Measurements from ENCODE around the gene EFNA5.

DNA sequence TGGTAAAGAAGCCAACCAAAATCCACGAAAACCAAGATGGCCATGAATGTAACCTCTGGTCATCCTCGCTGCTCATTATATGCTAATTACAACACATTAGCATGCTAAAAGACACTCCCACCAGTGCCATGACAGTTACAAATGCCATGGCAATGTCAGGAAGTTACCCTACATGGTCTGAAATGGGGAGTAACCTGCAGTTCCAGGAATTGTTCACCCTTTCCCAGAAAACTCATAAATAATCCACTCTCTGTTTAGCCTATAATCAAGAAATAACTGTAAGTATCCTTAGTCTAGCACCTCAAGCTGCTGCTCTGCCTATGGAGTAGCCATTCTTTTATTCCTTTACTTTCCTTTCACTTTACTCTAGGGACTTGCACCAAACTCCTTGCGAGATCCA is 160.6 kb downstream of the EFNA5 start:
- TF ChIP-seq, protein P1, sequence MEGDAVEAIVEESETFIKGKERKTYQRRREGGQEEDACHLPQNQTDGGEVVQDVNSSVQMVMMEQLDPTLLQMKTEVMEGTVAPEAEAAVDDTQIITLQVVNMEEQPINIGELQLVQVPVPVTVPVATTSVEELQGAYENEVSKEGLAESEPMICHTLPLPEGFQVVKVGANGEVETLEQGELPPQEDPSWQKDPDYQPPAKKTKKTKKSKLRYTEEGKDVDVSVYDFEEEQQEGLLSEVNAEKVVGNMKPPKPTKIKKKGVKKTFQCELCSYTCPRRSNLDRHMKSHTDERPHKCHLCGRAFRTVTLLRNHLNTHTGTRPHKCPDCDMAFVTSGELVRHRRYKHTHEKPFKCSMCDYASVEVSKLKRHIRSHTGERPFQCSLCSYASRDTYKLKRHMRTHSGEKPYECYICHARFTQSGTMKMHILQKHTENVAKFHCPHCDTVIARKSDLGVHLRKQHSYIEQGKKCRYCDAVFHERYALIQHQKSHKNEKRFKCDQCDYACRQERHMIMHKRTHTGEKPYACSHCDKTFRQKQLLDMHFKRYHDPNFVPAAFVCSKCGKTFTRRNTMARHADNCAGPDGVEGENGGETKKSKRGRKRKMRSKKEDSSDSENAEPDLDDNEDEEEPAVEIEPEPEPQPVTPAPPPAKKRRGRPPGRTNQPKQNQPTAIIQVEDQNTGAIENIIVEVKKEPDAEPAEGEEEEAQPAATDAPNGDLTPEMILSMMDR (IDR thresholded peaks at IDR 0.05): no peak
- no peak for TF ChIP-seq POLR2AphosphoS5 (IDR thresholded peaks at IDR 0.05)
- TF ChIP-seq POLR2A (IDR thresholded peaks at IDR 0.05; ENCODE audit: low read depth): no peak
- no peak for TF ChIP-seq EP300 (IDR thresholded peaks at IDR 0.05)
